ENCODE data around the gene GRK3.
"Not testable (repeated sequence)": the region's sequence is repeated elsewhere in the genome, so short reads cannot be mapped to it uniquely, and the experiment has no call there.

- not testable (repeated sequence) for TF ChIP-seq SIN3A (IDR thresholded peaks at IDR 0.05; ENCODE audit: low read depth, low read length); ZNF24 (IDR thresholded peaks at IDR 0.05); TAF1 (IDR thresholded peaks at IDR 0.05; ENCODE audit: borderline replicate concordance, low read depth, low read length); RFX5 (IDR thresholded peaks at IDR 0.05; ENCODE audit: low read depth, low read length)
- TF ChIP-seq, protein P1, sequence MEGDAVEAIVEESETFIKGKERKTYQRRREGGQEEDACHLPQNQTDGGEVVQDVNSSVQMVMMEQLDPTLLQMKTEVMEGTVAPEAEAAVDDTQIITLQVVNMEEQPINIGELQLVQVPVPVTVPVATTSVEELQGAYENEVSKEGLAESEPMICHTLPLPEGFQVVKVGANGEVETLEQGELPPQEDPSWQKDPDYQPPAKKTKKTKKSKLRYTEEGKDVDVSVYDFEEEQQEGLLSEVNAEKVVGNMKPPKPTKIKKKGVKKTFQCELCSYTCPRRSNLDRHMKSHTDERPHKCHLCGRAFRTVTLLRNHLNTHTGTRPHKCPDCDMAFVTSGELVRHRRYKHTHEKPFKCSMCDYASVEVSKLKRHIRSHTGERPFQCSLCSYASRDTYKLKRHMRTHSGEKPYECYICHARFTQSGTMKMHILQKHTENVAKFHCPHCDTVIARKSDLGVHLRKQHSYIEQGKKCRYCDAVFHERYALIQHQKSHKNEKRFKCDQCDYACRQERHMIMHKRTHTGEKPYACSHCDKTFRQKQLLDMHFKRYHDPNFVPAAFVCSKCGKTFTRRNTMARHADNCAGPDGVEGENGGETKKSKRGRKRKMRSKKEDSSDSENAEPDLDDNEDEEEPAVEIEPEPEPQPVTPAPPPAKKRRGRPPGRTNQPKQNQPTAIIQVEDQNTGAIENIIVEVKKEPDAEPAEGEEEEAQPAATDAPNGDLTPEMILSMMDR (IDR thresholded peaks at IDR 0.05 in 2 of 3, conservative IDR thresholded peaks at IDR 0.05 in 1 of 3; ENCODE audit: control insufficient read depth in 2 of 3, extremely low read depth in 1 of 3, insufficient read depth in 1 of 3, low read depth in 3 of 3, low read length in 3 of 3): not testable (repeated sequence)
Measured at GRCh38 chr22:25614791-25615190, 50.3 kb downstream of the GRK3 start.

Measured in GM12878 (cell line).